Heart right ventricle (tissue), 16 donors: Measurements from ENCODE around the gene FOSL2. TPM values are rescaled to one million over a fixed set of nuclear protein-coding genes. Genes with fewer than 3 reads are reported as not detected.

Source experiments
- ATAC-seq, 8 donors: fragments of 200-7000 bp; cut with Tn5 transposase; one replicate each; pipeline ENCODE4 v1.9.1; 2020; ENCODE audit warnings: mild to moderate bottlenecking in 8 of 8, moderate library complexity in 8 of 8, moderate number of reproducible peaks in 1 of 8
- DNase-seq, 2 donors: peaks; one replicate each; pipeline ENCODE4 v3.0.0-alpha.2; 2020
- H3K27ac ChIP-seq, 10 donors: fragments of 200-600 bp; sonication (generic) in 2 of 10; one replicate each; pipeline versions ENCODE4 v1.5.0 to v1.8.0; 2020 to 2022; ENCODE audit warnings: mild to moderate bottlenecking in 3 of 10
- H3K27me3 ChIP-seq, 7 donors: fragments of 200-600 bp; one replicate each; pipeline ENCODE4 v1.8.0; 2021 to 2022; ENCODE audit warnings: mild to moderate bottlenecking in 2 of 7
- H3K36me3 ChIP-seq, 9 donors: fragments of 200-600 bp; sonication (generic) in 1 of 9; one replicate each; pipeline versions ENCODE4 v1.5.0 to v1.8.0; 2020 to 2022; ENCODE audit warnings: mild to moderate bottlenecking in 2 of 9
- H3K4me1 ChIP-seq, 9 donors: fragments of 200-600 bp; sonication (generic) in 1 of 9; one replicate each; pipeline versions ENCODE4 v1.5.0 to v1.8.0; 2020 to 2022; ENCODE audit warnings: mild to moderate bottlenecking in 4 of 9
- H3K4me3 ChIP-seq, 10 donors: fragments of 200-600 bp; sonication (generic) in 2 of 10; one replicate each; pipeline versions ENCODE4 v1.5.0 to v1.8.0; 2020 to 2022; ENCODE audit warnings: mild to moderate bottlenecking in 7 of 10, moderate library complexity in 2 of 10
- H3K9me3 ChIP-seq, 11 donors: fragments of 200-600 bp in 10 of 11; sonication (generic) in 2 of 11; one replicate each; pipeline versions ENCODE4 v1.5.0 to v1.8.0; 2013 to 2022; ENCODE audit warnings: mild to moderate bottlenecking in 2 of 11, control low read depth in 1 of 11, moderate library complexity in 1 of 11
- CTCF ChIP-seq, 9 donors: fragments of 200-600 bp; sonication (generic) in 2 of 9; IDR thresholded peaks; one replicate each; pipeline versions ENCODE4 v1.5.0 to v1.8.0; 2021 to 2022; ENCODE audit warnings: antibody characterized with exemption in 9 of 9, mild to moderate bottlenecking in 5 of 9, moderate library complexity in 1 of 9
- WGBS, 2 donors: extraction: QIAGEN DNeasy Blood & Tissue Kit; methylation state at CpG; one replicate each; pipeline ENCODE4 v1.1.7; 2013; ENCODE audit warnings: inconsistent platforms in 1 of 2; 5-methylcytosine and 5-hydroxymethylcytosine counted together
- intact Hi-C, 10 donors: fragments of 100-400 bp; cut with DNase I; formaldehyde crosslinking; loops; one replicate each; pipeline versions ENCODE4 v1.11.1 to v1.14.2; 2022
- polyA plus RNA-seq, 2 donors: library from polyadenylated mRNA; stranded (reverse); fragments of 200-250 nt; gene quantifications; one replicate each; pipeline ENCODE4 v1.2.3, GENCODE V29; 2013
- total RNA-seq, 10 donors: library from RNA; stranded (reverse); fragmentation: NEBNext Ultra II Directional in 3 of 10; extraction: Animal tissue kit (Norgen Biotek cat#: 25700) in 3 of 10; gene quantifications; one replicate each; pipeline versions ENCODE4 v1.2.1 to v1.2.4, GENCODE V29; 2021 to 2023
- donor health status: Arrhythmogenic right ventricular cardiomyopathy.
- donor health status: ischemic (EF 13 %, LVEDD 7.1; RV severe dilation, severe dysfunction).
- donor health status: healthy with polysubstance abuse.
- donor health status: DM: no; HTN: yes; CAD: no.
- donor health status: DM: no; HTN: no; CAD: no.
- donor health status: ischemic (EF 25% LVEDD 6.9; RV normal size, moderate dysfunction).
- donor health status: ischemic (EF 25% LVEDD 5.7; RV mildly dilated, moderate dysfunction).
- donor health status: healthy.
- donor health status: DM: yes; HTN: yes; CAD: no.
- donor health status: Ischemic cardiomyopathy.
- donor health status: ischemic (EF 35%, LVEDD 5.7; RV mildly dilated, moderate dysfunction).
- donor health status: nonischemic (EF 11% LVEDD 7.7; RV severe dilation, severe dysfunction).
- donor health status: DM: yes; HTN: yes; CAD: no.
- donor health status: PGD.
- donor health status: ischemic (EF 29% LVEDD 5.4; RV normal size, mild dysfunction).
- donor health status: nonischemic (EF 23%, LVEDD 6.1; RV moderate dilation, normal function).

Gene FOSL2
- total and polyA plus RNA-seq, 12 donors: 16.5 to 182 (median 54.8) TPM

- ATAC-seq (peak in 1 of 8 donors; percentile 51), DNase-seq (no peak)
- Histone ChIP-seq H3K4me3 (no peak overlapping the region), H3K27ac (no peak overlapping the region), H3K9me3 (no peaks in the 10 kb centered on the region), H3K36me3 (no peaks in the 10 kb centered on the region), H3K27me3 (no peaks in the 10 kb centered on the region), H3K4me1 (peaks cover 0 to 9% (median 0%) of the 10 kb centered on the region in 9 donors)
- intact Hi-C loops: no loop called here
- 92 to 97% methylated on average over 14 of the region's 14 CpGs for WGBS, 2 donors
- TF ChIP-seq CTCF (IDR thresholded peaks at IDR 0.05): no peak
These were observed 47.1 kb downstream of the FOSL2 start for GRCh38 chr2:28439763-28440162.

GRCh38 chr2:28442328-28442727 is 49.7 kb downstream of the FOSL2 start:
- intact Hi-C loops: no loop called here

GRCh38 chr2:28444956-28445355 is 52.3 kb downstream of the FOSL2 start:
- Histone ChIP-seq H3K4me3 (no peak overlapping the region), H3K27ac (no peak overlapping the region), H3K27me3 (no peaks in the 10 kb centered on the region), H3K4me1 (peaks cover 0 to 46% (median 0%) of the 10 kb centered on the region in 9 donors), H3K9me3 (no peaks in the 10 kb centered on the region), H3K36me3 (no peaks in the 10 kb centered on the region)
- 91 to 92% methylated on average over 4 of the region's 4 CpGs for WGBS, 2 donors
- intact Hi-C loops: loop anchor here in 2 of 10 donors (5.0 kb wide), 2 partner anchors 693 to 763 kb away; no protein-coding TSS in a partner anchor
- no peak for TF ChIP-seq CTCF (IDR thresholded peaks at IDR 0.05)
- DNase-seq: no peak
- ATAC-seq: no peak

More at GRCh38 chr2:28442328-28442727, 49.7 kb downstream of the FOSL2 start:
- DNase-seq (no peak), ATAC-seq (no peak)
- peaks cover 0 to 29% (median 0%) of the 10 kb centered on the region in 9 donors for H3K4me1 ChIP-seq
- no peaks in the 10 kb centered on the region for H3K36me3 ChIP-seq
- no peaks in the 10 kb centered on the region for H3K27me3 ChIP-seq
- no peaks in the 10 kb centered on the region for H3K9me3 ChIP-seq
- no peak overlapping the region for H3K27ac ChIP-seq
- no peak overlapping the region for H3K4me3 ChIP-seq
- WGBS, 2 donors: 77 to 83% methylated on average over 3 of the region's 3 CpGs
- no peak for TF ChIP-seq CTCF (IDR thresholded peaks at IDR 0.05)

GRCh38 chr2:28445448-28446258 is 53.0 kb downstream of the FOSL2 start:
- 69 to 76% methylated on average over 7 of the region's 7 CpGs for WGBS, 2 donors
- ATAC-seq: peak in 3 of 8 donors; percentile 14 to 71 (median 20)
- no peaks in the 10 kb centered on the region for H3K36me3 ChIP-seq

More at GRCh38 chr2:28445448-28446258, 53.0 kb downstream of the FOSL2 start:
- H3K4me1 ChIP-seq: peaks cover 0 to 52% (median 0%) of the 10 kb centered on the region in 9 donors
- no peak for TF ChIP-seq CTCF (IDR thresholded peaks at IDR 0.05)
- H3K9me3 ChIP-seq: no peaks in the 10 kb centered on the region
- H3K27me3 ChIP-seq: no peaks in the 10 kb centered on the region
- intact Hi-C loops: loop anchor here in 2 of 10 donors (5.0 kb wide), 2 partner anchors 693 to 763 kb away; no protein-coding TSS in a partner anchor
- no peak overlapping the region for H3K4me3 ChIP-seq
- DNase-seq: no peak
- H3K27ac ChIP-seq: peak overlapping the region in 1 of 10 donors; percentile 46
